Cerebellar cortex (tissue), 1 donor: Measurements from ENCODE around the gene C5orf15.
"Not testable (repeated sequence)": the region's sequence is repeated elsewhere in the genome, so short reads cannot be mapped to it uniquely, and the experiment has no call there.

Experiments
- DNase-seq: peaks from one replicate; pipeline ENCODE4 v3.0.0-alpha.2; 2015; ENCODE audit warnings: low spot score

C5orf15 gene

GRCh38 chr5:133962801-133963476, 5.5 kb downstream of the C5orf15 start:
- no peak for DNase-seq

- DNase-seq, result no peak
These were observed 6.3 kb downstream of the C5orf15 start for GRCh38 chr5:133962131-133962530.

- no peak for DNase-seq
These were observed 8.8 kb downstream of the C5orf15 start for GRCh38 chr5:133959643-133960042.

GRCh38 chr5:133957591-133957990, 10.8 kb downstream of the C5orf15 start:
- no peak for DNase-seq

- no peak for DNase-seq
These were observed 11.3 kb downstream of the C5orf15 start for GRCh38 chr5:133957080-133957479.

- DNase-seq, result not testable (repeated sequence)
These were observed 12.2 kb downstream of the C5orf15 start for GRCh38 chr5:133956196-133956595.

GRCh38 chr5:133953568-133954145, 14.8 kb downstream of the C5orf15 start:
- DNase-seq, result no peak

- DNase-seq, result no peak
These were observed 15.5 kb downstream of the C5orf15 start for GRCh38 chr5:133952729-133953567.

GRCh38 chr5:133950821-133951612, 17.4 kb downstream of the C5orf15 start:
- DNase-seq, result no peak

- DNase-seq, result no peak
These were observed 19.7 kb downstream of the C5orf15 start for GRCh38 chr5:133948721-133949120.

GRCh38 chr5:133947431-133947841, 21.0 kb downstream of the C5orf15 start:
- no peak for DNase-seq

- DNase-seq, result no peak
These were observed 22.9 kb downstream of the C5orf15 start for GRCh38 chr5:133945568-133945967.

- DNase-seq, result peak; percentile 63
These were observed 23.9 kb downstream of the C5orf15 start for GRCh38 chr5:133944263-133945185.

GRCh38 chr5:133943475-133943817, 25.0 kb downstream of the C5orf15 start:
- no peak for DNase-seq

- no peak for DNase-seq
These were observed 25.6 kb downstream of the C5orf15 start for GRCh38 chr5:133942614-133943474.

GRCh38 chr5:133941456-133942196, 26.8 kb downstream of the C5orf15 start:
- DNase-seq, result no peak

- no peak for DNase-seq
These were observed 28.8 kb downstream of the C5orf15 start for GRCh38 chr5:133939668-133940067.

- no peak for DNase-seq
These were observed 29.5 kb downstream of the C5orf15 start for GRCh38 chr5:133938929-133939328.

GRCh38 chr5:133938039-133938821, 30.2 kb downstream of the C5orf15 start:
- no peak for DNase-seq
